Mucosa of descending colon (tissue), 3 donors: ENCODE measurements around the gene PRAC2. TPM values are rescaled to one million over a fixed set of nuclear protein-coding genes. Genes with fewer than 3 reads are reported as not detected.
A peak's percentile ranks its signal among the peaks of the same experiment; 100 is the strongest.

ENCODE experiments used
- ATAC-seq: fragments of 200-7000 bp; cut with Tn5 transposase; one replicate; pipeline ENCODE4 v1.9.1; 2020; ENCODE audit warnings: mild to moderate bottlenecking, moderate library complexity
- DNase-seq, 3 donors: peaks; one replicate each; pipeline ENCODE4 v3.0.0-alpha.2; 2020
- H3K36me3 ChIP-seq: fragments of 200-600 bp; one replicate; pipeline ENCODE4 v1.8.0; 2021; ENCODE audit warnings: low read depth, mild to moderate bottlenecking
- H3K4me1 ChIP-seq: fragments of 200-600 bp; one replicate; pipeline ENCODE4 v1.8.0; 2021; ENCODE audit warnings: low read depth, mild to moderate bottlenecking
- H3K4me3 ChIP-seq: fragments of 200-600 bp; one replicate; pipeline ENCODE4 v1.8.0; 2021; ENCODE audit warnings: mild to moderate bottlenecking
- H3K9me3 ChIP-seq: fragments of 200-600 bp; one replicate; pipeline ENCODE4 v1.8.0; 2021; ENCODE audit warnings: mild to moderate bottlenecking
- CTCF ChIP-seq: fragments of 200-600 bp; IDR thresholded peaks from one replicate; pipeline ENCODE4 v1.8.0; 2022; ENCODE audit warnings: antibody characterized with exemption, mild to moderate bottlenecking
- intact Hi-C, 2 donors: fragments of 100-400 bp; cut with DNase I in 1 of 2; cut with micrococcal nuclease in 1 of 2; formaldehyde crosslinking; loops; one replicate each; pipeline versions ENCODE4 v1.11.0 to v1.11.1; 2022; cut with DNase I, micrococcal nuclease
- total RNA-seq, 3 donors: library from RNA; stranded (reverse); fragmentation: NEBNext Ultra II Directional in 2 of 3; extraction: Animal tissue kit (Norgen Biotek cat#: 25700) in 2 of 3; gene quantifications; one replicate each; pipeline versions ENCODE4 v1.2.1 to v1.2.4, GENCODE V29; 2021 to 2023
- donor health status: DM: no; HTN: no; CAD: no; lungs with moderate emphysema.
- donor health status: DM: no; HTN: no; CAD: no.
- donor health status: DM: no; HTN: yes; CAD: no.

PRAC2 gene
- total RNA-seq, 3 donors from 2014 or later = 6.6 to 24.0 (median 12.4) TPM

- H3K9me3 ChIP-seq = no peaks in the 10 kb centered on the region
- TF ChIP-seq CTCF = no peak
- ATAC-seq = no peak
- no peak for DNase-seq
- H3K36me3 ChIP-seq = no peaks in the 10 kb centered on the region
- no peak overlapping the region for H3K4me3 ChIP-seq
- intact Hi-C loops = loop anchor here in 1 of 2 donors (5.0 kb wide), 2 partner anchors 66 to 156 kb away; no protein-coding TSS in a partner anchor
- peaks cover 20% of the 10 kb centered on the region for H3K4me1 ChIP-seq
Measured at GRCh38 chr17:48726114-48726915, 3.3 kb downstream of the PRAC2 start.

- intact Hi-C loops = loop anchor here in 1 of 2 donors (5.0 kb wide), 2 partner anchors 65 to 155 kb away; no protein-coding TSS in a partner anchor
- H3K4me1 ChIP-seq = peaks cover 20% of the 10 kb centered on the region
- no peaks in the 10 kb centered on the region for H3K36me3 ChIP-seq
- DNase-seq (peak in 2 of 3 donors; percentile 50 to 62), ATAC-seq (peak; percentile 27)
- TF ChIP-seq CTCF = no peak
- H3K9me3 ChIP-seq = no peaks in the 10 kb centered on the region
- H3K4me3 ChIP-seq = no peak overlapping the region
Measured at GRCh38 chr17:48726916-48727286, 3.9 kb downstream of the PRAC2 start.

- intact Hi-C loops = loop anchor here in 1 of 2 donors (5.0 kb wide), 2 partner anchors 65 to 155 kb away; no protein-coding TSS in a partner anchor
- no peak for TF ChIP-seq CTCF
- Histone ChIP-seq H3K4me3 (peak overlapping the region; percentile 23), H3K36me3 (no peaks in the 10 kb centered on the region), H3K4me1 (peaks cover 20% of the 10 kb centered on the region), H3K9me3 (no peaks in the 10 kb centered on the region)
- peak; percentile 2 for ATAC-seq
- peak in 1 of 3 donors; percentile 40 for DNase-seq
Measured at GRCh38 chr17:48727415-48728175, 4.6 kb downstream of the PRAC2 start.

GRCh38 chr17:48728232-48729231 is 5.5 kb downstream of the PRAC2 start, which contains the start of gene HOXB13:
HOXB13 (minus strand) TSS chr17:48728750; CDS start chr17:48728593, 157 bp downstream.
- Histone ChIP-seq H3K4me1 (peaks cover 20% of the 10 kb centered on the region), H3K36me3 (no peaks in the 10 kb centered on the region), H3K9me3 (no peaks in the 10 kb centered on the region), H3K4me3 (peak within 1 kb of the TSS; percentile 23)
- DNase-seq = peak; percentile 90 to 92 (median 91)
- TF ChIP-seq CTCF = no peak
- intact Hi-C loops = loop anchor here in 1 of 2 donors (5.0 kb wide), 2 partner anchors 64 to 154 kb away; no protein-coding TSS in a partner anchor
- peak; percentile 71 for ATAC-seq
